ENCODE results near the gene SPATA12. TPM values are rescaled to one million over a fixed set of nuclear protein-coding genes. Genes with fewer than 3 reads are reported as not detected.

Gene SPATA12
- total and polyA plus RNA-seq, 4 donors, result 0.20 TPM; not detected in 3

GRCh38 chr3:57120451-57121174 is 60.1 kb downstream of the SPATA12 start:
- H3K36me3 ChIP-seq (ENCODE audit: control insufficient read depth, insufficient read depth, low read length), result no peaks in the 10 kb centered on the region
- 62% methylated on average over 4 of the region's 10 CpGs for WGBS (ENCODE audit: insufficient coverage)
- H3K27me3 ChIP-seq (ENCODE audit: control insufficient read depth, insufficient read depth, low read length), result no peaks in the 10 kb centered on the region
- DNase-seq (ENCODE audit: low read depth in 4 of 6, low spot score in 6 of 6), result peak in 2 of 6 donors; percentile 27 to 65
- H3K4me3 ChIP-seq (ENCODE audit: low read depth, low read length), result no peak overlapping the region
- no peaks in the 10 kb centered on the region for H3K9me3 ChIP-seq (ENCODE audit: control insufficient read depth, insufficient read depth, low read length)
- no peak overlapping the region for H3K27ac ChIP-seq (ENCODE audit: low read depth, low read length)
- H3K4me1 ChIP-seq (ENCODE audit: control insufficient read depth, insufficient read depth, low read length), result peaks cover 3% of the 10 kb centered on the region

Other genes with a start within 250 kb of the SPATA12 start
- gene IL17RD, start 104.7 kb downstream of the SPATA12 start, total RNA-seq, result 10 to 100 TPM; 17.3 to 20.0 TPM
- gene IL17RD, start 104.7 kb downstream of the SPATA12 start, polyA plus RNA-seq (ENCODE audit: insufficient read length in 2 of 2), result 10 to 100 TPM; 28.4 to 28.5 TPM
- 1 to 10 TPM in 1 of 2 donors, under 1 TPM in 1; 0.50 to 2.7 TPM for gene HESX1, start 139.3 kb downstream of the SPATA12 start, total RNA-seq
- gene HESX1, start 139.3 kb downstream of the SPATA12 start, polyA plus RNA-seq (ENCODE audit: insufficient read length in 2 of 2), result 1 to 10 TPM; 2.0 to 2.1 TPM
- 100 to 1,000 TPM in 1 of 2 donors, 10 to 100 TPM in 1; 69.9 to 108 TPM for gene APPL1, start 167.1 kb downstream of the SPATA12 start, total RNA-seq
- 10 to 100 TPM; 32.7 to 39.9 TPM for gene APPL1, start 167.1 kb downstream of the SPATA12 start, polyA plus RNA-seq (ENCODE audit: insufficient read length in 2 of 2)
- under 1 TPM; 0.50 to 0.59 TPM for gene ASB14, start 232.0 kb downstream of the SPATA12 start, total RNA-seq
- gene ASB14, start 232.0 kb downstream of the SPATA12 start, polyA plus RNA-seq (ENCODE audit: insufficient read length in 2 of 2), result 1 to 10 TPM in 1 of 2 donors, under 1 TPM in 1; 0.62 to 1.4 TPM

All from spinal cord (tissue), 10 donors.